HG02981 (cell line): Measurements from ENCODE around the gene PKHD1.

Experiments used
- ATAC-seq: cut with Tn5 transposase; IDR thresholded peaks from one replicate; pipeline ENCODE4 v1.9.1; 2021; ENCODE audit warnings: mild to moderate bottlenecking, moderate library complexity; ENCODE audit not compliant: unreplicated experiment

Gene PKHD1

GRCh38 chr6:52049252-52050050, 38.0 kb downstream of the PKHD1 start:
- ATAC-seq, result peak; percentile 54

GRCh38 chr6:52046456-52046855, 41.0 kb downstream of the PKHD1 start:
- ATAC-seq, result no peak

- no peak for ATAC-seq
Measured at GRCh38 chr6:52045481-52045880, 41.9 kb downstream of the PKHD1 start.

GRCh38 chr6:52045033-52045432, 42.4 kb downstream of the PKHD1 start:
- no peak for ATAC-seq

- no peak for ATAC-seq
Measured at GRCh38 chr6:52042141-52042885, 45.1 kb downstream of the PKHD1 start.

GRCh38 chr6:52041134-52041533, 46.3 kb downstream of the PKHD1 start:
- ATAC-seq, result no peak

- no peak for ATAC-seq
Measured at GRCh38 chr6:52027699-52028098, 59.7 kb downstream of the PKHD1 start.

- no peak for ATAC-seq
Measured at GRCh38 chr6:52024451-52025068, 62.9 kb downstream of the PKHD1 start.

- no peak for ATAC-seq
Measured at GRCh38 chr6:52022675-52023074, 64.7 kb downstream of the PKHD1 start.

- ATAC-seq, result no peak
Measured at GRCh38 chr6:52020945-52021570, 66.4 kb downstream of the PKHD1 start.

- ATAC-seq, result no peak
Measured at GRCh38 chr6:52019881-52020280, 67.5 kb downstream of the PKHD1 start.

GRCh38 chr6:52019092-52019491, 68.3 kb downstream of the PKHD1 start:
- ATAC-seq, result no peak

GRCh38 chr6:52016915-52017748, 70.3 kb downstream of the PKHD1 start:
- no peak for ATAC-seq

GRCh38 chr6:52015953-52016352, 71.5 kb downstream of the PKHD1 start:
- no peak for ATAC-seq

GRCh38 chr6:52014391-52014790, 73.0 kb downstream of the PKHD1 start:
- no peak for ATAC-seq

GRCh38 chr6:52013035-52013434, 74.4 kb downstream of the PKHD1 start:
- ATAC-seq, result no peak

GRCh38 chr6:52012582-52012981, 74.8 kb downstream of the PKHD1 start:
- ATAC-seq, result no peak

GRCh38 chr6:52010806-52011205, 76.6 kb downstream of the PKHD1 start:
- no peak for ATAC-seq

- no peak for ATAC-seq
Measured at GRCh38 chr6:52010145-52010544, 77.3 kb downstream of the PKHD1 start.

GRCh38 chr6:52009466-52010140, 77.8 kb downstream of the PKHD1 start:
- no peak for ATAC-seq
